ENCODE data around the gene GSK3B.

Gene GSK3B

DNA sequence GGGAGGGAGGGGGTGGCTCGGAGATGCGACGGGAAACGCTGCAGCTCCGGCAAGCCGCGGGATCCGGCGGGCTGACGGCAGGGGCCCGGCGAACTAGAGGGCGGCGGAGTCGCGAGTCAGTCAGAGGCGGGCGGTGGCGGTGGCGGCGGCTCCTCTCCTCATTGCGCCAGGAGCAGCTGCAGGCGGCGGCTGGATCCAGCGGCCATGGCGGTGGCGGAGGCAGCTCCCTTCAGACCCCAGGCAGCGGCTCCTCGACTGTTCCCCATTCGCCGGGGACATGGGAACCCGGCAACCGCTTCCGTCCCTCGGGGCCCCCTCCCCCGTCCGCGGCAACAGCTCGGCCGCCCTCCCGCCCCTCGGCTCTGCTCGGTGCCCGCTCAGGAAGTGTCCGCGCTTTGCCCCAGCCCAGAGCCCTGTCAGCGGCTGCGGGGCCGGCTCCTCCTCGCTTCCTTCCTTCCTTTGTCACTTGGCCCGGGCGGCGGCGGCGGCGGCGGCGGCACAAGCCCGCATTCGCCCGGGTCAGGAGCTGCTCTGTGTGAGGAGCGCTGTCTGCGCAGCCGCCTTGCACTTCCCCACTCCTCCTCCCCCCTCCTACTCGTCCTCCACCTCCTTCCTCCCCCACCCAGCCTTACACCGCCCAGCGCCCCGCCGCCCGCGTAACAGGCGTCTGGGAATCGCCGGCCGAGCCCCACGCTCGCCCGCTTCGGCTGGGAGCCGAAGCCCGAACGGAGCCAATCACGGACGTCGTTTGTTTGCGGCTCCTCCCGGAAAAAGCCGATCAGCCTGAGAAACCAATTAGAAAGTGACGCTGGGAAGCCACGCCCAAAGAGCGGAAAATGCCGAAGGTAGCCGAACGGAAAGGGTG, at the start of gene GSK3B:
Gene GSK3B, minus strand, starts transcription at position 537 of the 865 bp plus-strand sequence. CDS start 1,013 bp downstream, outside the sequence.
- DNase-seq: peak; percentile 77

GRCh38 chr3:120143676-120144075, 49.4 kb upstream of the GSK3B start:
- DNase-seq: no peak

DNA sequence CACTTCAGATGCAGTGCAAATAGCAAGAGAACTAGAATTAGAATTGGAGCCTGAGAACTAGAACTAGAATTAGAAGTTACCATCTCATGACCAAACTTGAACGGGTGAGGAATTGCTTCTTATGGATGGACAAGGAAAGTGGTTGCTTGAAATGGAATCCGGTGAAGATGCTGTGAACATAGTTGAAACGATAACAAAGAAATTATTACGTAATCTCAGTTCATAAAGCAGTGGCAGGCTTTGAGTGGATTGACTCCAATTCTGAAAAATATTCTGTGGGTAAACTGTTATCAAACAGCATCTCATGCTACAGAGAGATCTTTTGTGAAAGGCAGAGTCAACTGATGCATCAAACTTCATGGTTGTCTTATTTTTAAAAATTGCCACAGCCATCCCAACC, 48.0 kb upstream of the GSK3B start:
- DNase-seq: no peak

DNA sequence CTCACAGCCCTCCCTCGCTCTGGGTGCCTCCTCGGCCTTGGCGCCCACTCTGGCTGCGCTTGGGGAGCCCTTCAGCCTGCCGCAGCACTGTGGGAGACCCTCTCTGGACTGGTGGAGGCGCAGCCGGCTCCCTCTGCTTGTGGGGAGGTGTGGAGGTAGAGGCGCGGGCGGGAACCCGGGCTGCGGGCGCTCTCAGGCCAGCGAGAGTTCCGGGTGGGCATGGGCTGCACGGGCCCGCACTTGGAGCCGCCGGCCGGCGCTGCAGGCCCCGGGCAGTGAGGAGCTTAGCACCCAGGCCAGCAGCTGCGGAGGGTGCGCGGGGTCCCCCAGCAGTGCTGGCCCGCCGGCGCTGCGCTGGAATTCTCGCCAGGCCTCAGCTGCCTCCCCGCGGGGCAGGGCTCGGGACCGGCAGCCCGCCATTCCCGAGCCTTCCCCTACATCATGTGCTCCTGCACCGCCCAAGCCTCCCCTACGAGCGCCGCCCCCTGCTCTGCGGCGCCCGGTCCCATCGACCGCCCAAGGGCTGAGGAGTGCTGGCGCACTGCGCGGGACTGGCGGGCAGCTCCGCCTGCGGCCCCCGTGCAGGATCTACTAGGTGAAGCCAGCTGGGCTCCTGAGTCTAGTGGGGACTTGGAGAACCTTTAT, 46.0 kb upstream of the GSK3B start:
- no peak for DNase-seq

DNA sequence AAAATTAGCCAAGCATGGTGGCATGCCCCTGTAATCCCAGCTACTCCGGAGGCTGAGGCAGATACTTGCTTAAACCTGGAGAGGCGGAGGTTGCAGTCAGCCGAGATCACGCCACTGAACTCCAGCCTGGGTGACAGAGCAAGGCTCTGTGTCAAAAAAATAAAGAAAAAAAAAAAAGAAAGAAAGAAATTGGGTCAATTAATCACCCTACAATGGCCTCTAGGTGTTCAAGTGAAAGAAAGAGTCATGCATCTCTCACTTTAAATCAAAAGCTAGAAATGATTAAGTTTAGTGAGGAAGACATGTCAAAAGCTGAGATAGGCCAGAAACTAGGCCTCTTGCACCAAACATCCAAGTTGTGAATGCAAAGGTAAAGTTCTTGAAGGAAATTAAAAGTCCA, 44.9 kb upstream of the GSK3B start:
- no peak for DNase-seq

DNA sequence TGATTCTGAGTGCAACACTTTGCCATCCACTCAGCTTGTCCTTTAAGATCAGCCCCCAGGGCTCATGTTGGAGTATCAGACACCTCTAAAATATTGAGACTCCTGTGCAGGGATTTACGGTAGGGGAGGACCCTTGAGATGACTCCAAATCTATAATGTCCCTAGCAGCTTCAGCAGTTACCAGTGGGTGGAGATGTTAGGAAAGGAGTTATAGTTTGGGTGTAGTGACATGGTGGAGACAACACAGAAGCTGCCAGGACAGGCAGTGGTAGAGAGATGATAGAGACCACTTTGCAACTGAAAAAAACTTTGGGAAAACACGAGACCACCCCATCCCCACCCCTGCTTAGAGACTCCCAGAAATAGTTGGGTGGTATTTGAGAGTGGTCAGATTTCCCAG, 43.3 kb upstream of the GSK3B start:
- no peak for DNase-seq

DNA sequence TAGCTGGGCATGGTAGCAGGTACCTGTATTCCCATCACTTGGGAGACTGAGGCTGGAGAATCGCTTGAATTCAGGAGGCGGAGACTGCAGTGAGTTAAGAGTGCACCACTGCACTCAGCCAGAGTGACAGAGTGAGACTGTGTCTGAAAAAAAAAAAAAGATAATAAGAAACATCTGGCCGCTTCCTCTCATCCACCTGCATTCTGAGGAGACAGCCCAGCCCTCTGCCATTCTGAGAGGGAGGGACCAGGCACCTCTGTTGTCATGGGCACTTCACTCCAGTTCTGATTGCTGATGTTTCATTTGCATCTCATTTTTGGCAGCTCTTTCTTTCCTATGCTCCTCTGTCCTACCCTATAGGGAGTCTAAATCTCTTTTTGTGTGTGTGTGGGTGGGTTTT, 36.4 kb upstream of the GSK3B start:
- DNase-seq: no peak

DNA sequence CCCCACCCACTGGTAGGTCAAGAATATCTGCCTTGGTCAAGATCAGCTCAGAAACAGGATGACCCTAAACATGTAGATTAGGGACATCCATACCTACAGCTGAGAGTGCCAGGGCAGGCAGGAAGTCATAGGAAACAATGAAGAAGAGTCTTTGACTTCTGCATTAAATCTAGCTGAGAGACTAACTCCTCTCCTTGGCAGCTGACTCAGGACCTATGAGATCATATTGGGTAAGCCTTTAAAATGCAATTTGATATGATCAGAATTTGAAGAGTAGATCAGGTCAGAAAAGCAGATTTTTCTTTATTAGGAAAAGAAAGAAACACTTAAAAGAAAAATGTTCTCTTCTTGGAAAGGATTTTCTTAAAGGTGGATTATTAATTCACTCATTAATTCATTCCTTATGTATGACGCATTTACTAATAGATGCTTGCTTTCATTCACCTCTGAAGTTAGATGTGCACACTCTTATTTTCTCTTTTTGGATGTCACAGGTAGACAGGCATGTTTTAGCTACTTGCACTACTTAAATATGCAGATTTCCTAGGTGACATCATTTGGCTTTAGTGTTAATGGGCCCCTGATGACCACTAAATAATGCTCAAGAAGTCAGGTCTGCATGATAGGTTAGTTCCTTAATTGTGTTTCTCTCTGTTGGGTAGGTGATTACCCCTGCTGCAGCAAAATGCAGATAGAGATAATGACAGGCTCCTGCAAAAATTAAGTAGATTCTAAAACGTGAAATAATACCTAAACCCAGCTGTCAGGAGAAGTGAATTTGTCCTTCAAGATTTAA, 35.7 kb upstream of the GSK3B start:
- DNase-seq: no peak

DNA sequence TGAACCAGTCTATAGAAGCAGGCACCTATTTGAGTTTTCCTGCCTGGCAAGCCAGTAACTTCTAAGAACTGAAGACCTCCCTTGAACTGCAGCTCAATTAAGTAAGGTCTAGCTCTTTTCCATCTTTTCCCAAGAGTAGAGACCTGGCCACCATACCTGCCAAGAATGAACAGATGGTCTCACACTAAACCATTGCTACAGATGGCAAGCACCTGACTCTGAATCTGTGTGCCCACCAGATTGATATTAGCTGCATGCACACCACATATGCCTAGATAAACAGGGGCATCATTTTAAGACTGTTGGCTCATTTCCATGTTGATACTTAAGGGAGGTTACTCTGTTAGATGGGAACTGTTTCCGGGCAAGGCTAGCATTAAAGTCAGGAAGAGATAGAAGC, 34.8 kb upstream of the GSK3B start:
- DNase-seq: no peak

DNA sequence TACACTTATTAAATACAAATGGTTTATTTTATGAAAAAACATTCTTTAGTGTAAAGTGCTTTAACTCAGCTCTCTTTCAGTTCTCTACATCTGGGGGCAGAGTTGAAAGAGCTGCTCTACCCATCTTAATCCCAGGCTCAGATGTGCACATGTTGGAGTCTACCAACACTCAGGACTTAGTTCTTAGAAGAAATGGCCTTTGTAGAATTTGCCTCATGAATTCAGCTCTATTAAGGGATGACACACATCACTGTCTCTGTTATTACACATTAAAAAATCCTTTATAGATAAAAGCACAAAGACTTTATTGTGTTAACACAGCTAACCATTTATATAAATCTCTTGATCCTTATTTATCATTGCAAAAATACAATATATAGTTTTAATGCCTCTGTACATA, 31.7 kb upstream of the GSK3B start:
- DNase-seq: no peak

- no peak for DNase-seq
Observed at GRCh38 chr3:120119846-120120510, 25.7 kb upstream of the GSK3B start.

DNA sequence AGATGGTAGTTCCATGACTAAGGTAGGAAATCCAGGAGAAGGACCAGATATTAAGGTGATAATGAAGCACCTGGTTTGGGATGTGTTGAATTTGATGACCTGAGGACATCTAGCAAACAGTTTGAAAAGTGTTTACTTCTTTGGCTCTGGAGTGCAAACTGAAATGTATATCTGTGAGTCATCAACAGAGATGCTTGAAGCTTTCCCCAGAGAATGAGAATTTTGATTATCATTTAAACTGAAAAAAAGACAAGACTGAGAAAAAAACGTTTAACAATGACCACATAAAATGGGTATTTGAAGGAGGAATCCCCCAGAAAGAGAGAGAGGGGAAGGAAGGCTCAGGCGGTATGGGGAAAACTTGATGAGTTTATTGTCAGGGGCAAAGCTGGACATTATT, 20.7 kb upstream of the GSK3B start:
- no peak for DNase-seq

GRCh38 chr3:120114376-120114775, 20.1 kb upstream of the GSK3B start:
- DNase-seq: no peak

DNA sequence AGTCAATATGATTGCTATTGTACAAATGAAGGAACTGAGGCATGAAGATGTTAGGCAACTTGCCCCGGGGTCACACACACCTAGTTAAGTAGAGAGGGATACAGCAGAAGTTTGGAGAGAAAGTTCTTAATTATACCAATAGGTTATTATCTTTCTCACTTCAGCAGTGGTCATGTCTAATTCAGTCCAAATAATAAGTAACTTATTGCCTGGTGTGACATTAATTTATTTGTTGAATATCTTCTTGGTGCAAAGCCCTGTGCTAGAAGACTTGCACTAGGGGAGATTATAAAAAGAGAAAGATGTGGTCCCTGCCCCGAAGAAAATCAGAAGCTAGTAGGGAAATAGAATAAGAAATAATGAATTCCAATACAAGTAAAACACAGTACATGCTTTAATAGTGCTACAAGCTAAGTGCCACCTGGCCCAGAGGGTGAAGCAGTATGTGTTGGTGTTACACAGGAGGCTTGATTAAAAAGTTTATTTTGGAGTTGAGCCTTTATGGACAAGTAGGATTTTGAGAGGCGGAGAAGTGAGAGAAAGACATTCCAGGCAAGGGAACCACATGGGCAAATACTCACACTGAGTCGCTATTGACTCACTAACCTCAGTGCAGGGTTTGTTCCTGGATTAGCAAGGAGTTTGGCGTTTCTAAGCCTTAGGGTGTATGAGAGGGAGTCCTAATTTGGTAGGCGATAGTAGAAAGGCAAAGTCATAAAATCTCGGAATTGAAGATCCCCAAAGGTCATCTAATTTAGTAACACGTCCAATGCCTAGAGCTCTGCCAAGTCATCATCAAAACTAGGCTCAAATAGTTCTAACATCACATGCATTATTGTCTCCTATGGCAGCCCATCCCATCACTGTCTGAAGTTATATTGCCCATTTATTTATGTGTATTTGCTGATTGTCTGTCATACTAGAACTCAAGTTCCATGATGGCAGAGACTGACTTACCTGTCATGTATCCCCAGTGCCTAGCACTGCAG, 19.2 kb upstream of the GSK3B start:
- DNase-seq: no peak

DNA sequence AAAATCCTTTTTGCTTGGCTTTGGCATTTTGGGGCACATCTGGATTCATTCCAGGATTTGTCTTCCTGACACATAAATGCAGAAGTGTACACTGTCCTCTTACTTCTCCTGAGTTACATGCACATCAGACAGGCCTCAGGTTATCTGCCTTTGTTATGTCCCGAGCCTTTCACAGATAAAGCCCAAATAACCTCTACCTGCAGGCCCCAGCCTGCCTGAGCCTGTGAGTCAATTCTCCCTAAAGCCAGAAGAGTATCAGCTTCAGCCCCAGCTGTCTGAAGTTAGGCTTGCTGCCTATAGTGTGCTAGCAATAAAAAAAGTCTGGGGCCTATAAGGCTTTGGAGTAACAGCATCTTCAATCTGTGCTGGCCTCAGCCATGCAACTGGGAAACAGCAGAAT, 17.7 kb upstream of the GSK3B start:
- no peak for DNase-seq

- DNase-seq: no peak
Observed at GRCh38 chr3:120103276-120103675, 9.0 kb upstream of the GSK3B start.

GRCh38 chr3:120102674-120103073, 8.4 kb upstream of the GSK3B start:
- DNase-seq: no peak

GRCh38 chr3:120102232-120102631, 8.0 kb upstream of the GSK3B start:
- DNase-seq: no peak

- no peak for DNase-seq
Observed at GRCh38 chr3:120101624-120102023, 7.4 kb upstream of the GSK3B start.

DNA sequence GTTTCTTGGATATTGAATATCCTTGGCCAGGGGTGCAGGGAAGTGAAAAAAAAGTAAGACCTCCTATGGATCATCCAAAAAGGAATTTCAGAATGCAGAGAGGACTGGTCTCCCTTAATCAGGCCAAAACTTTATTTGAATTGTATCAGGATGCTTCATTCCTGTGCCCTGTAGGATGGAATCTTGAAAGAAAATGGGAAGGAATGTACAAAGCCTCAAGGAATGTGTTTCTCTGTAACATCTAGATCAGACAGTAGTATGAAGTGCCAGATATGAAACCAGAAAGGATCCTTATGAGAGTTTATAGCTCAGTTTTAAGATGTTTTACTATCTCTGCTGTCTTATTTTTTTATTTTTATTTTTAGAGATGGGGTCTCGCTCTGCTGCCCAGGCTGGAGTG, 6.5 kb upstream of the GSK3B start:
- no peak for DNase-seq

DNA sequence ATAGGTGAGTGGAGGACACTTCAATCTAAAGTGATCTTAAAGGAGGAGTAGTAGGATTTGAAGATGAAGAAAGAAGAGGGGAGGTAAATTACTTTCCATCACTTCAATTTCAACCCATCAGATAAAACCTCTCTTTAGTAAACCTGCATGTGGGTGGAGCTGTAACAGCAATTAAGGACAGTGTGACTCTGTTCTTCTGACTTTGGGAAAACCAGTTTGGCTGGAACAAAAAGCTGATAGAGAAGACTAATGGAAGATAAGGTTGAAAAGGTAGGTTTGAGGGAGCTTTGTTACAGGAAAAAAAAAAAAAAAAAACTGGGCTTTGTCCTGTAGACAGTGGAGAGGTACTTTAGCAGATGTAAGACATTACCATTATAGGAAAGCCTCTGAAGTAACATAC, 4.5 kb upstream of the GSK3B start:
- no peak for DNase-seq

- DNase-seq: no peak
Observed at GRCh38 chr3:120095979-120096426, 1.8 kb upstream of the GSK3B start.
